ENCODE results near the gene GLE1. TPM values are rescaled to one million over a fixed set of nuclear protein-coding genes. Genes with fewer than 3 reads are reported as not detected.

The GLE1 gene
- total RNA-seq, 1 donor from 2014 or later, result 17.5 TPM

DNA sequence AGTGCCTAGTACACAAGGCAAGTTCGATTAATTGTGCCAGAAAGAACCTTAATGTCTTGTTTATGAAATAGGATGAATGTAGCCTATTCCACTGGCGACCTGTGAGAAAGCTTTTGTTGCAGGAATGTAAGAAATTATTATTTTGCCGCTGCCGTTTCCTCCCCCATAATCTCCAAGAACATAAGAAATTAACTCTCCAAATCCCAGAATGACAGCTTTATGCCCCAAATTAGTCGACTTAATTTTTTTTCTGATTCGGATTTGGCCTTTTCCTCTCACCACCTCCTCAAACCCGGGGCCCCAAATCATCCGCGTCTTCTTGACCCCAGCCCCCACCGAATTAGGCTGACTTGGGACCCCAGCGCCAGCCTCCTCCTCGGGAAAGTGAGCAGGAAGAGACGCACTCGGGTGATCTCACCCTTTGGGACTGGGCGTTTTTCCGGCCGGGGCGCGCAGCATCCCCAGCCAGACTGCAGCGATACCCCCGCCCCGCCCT is 47.2 kb downstream of the GLE1 start:
- no peaks in the 10 kb centered on the region for H3K27me3 Mint-ChIP-seq (ENCODE audit: low read depth, unreplicated experiment)
- peak overlapping the region; percentile 93 for H3K4me3 Mint-ChIP-seq (ENCODE audit: unreplicated experiment)
- no peaks in the 10 kb centered on the region for H3K36me3 Mint-ChIP-seq (ENCODE audit: low read depth, unreplicated experiment)
- peak overlapping the region; percentile 85 for H3K9ac ChIP-seq (ENCODE audit: low read length)
- H2AFZ ChIP-seq (ENCODE audit: low read depth, low read length), result peak overlapping the region; percentile 67
- peaks cover 39% of the 10 kb centered on the region for H4K20me1 ChIP-seq (ENCODE audit: insufficient read depth, low read length)
- DNase-seq (ENCODE audit: low read depth) (no peak), FAIRE-seq (no peak)
- H3K27ac Mint-ChIP-seq (ENCODE audit: unreplicated experiment), result peak overlapping the region; percentile 96
- peaks cover 43% of the 10 kb centered on the region for H3K79me2 ChIP-seq (ENCODE audit: insufficient read depth, low read length)
- peak overlapping the region; percentile 95 for H3K4me2 ChIP-seq (ENCODE audit: low read length)
- H3K27me3 ChIP-seq (ENCODE audit: insufficient read depth, low read length), result no peaks in the 10 kb centered on the region
- TF ChIP-seq, protein P1, sequence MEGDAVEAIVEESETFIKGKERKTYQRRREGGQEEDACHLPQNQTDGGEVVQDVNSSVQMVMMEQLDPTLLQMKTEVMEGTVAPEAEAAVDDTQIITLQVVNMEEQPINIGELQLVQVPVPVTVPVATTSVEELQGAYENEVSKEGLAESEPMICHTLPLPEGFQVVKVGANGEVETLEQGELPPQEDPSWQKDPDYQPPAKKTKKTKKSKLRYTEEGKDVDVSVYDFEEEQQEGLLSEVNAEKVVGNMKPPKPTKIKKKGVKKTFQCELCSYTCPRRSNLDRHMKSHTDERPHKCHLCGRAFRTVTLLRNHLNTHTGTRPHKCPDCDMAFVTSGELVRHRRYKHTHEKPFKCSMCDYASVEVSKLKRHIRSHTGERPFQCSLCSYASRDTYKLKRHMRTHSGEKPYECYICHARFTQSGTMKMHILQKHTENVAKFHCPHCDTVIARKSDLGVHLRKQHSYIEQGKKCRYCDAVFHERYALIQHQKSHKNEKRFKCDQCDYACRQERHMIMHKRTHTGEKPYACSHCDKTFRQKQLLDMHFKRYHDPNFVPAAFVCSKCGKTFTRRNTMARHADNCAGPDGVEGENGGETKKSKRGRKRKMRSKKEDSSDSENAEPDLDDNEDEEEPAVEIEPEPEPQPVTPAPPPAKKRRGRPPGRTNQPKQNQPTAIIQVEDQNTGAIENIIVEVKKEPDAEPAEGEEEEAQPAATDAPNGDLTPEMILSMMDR (IDR thresholded peaks at IDR 0.05; ENCODE audit: insufficient read depth, low read depth, low read length), result no peak
- no peak for TF ChIP-seq EZH2 (IDR thresholded peaks at IDR 0.05; ENCODE audit: insufficient read depth, low read length)
- peak overlapping the region; percentile 65 for H3K4me3 ChIP-seq (ENCODE audit: insufficient read depth, low read depth, low read length)
- H3K4me1 ChIP-seq (ENCODE audit: insufficient read depth, low read length), result peaks cover 47% of the 10 kb centered on the region
- H3K36me3 ChIP-seq (ENCODE audit: insufficient read depth, low read length), result no peaks in the 10 kb centered on the region
- no peaks in the 10 kb centered on the region for H3K9me3 Mint-ChIP-seq (ENCODE audit: unreplicated experiment)
- H3K4me1 Mint-ChIP-seq (ENCODE audit: low read depth, unreplicated experiment), result peaks cover 28% of the 10 kb centered on the region
- peak overlapping the region; percentile 80 for H3K27ac ChIP-seq (ENCODE audit: low read depth, low read length)
- no peaks in the 10 kb centered on the region for H3K9me3 ChIP-seq (ENCODE audit: insufficient read depth, low read depth, low read length)

DNA sequence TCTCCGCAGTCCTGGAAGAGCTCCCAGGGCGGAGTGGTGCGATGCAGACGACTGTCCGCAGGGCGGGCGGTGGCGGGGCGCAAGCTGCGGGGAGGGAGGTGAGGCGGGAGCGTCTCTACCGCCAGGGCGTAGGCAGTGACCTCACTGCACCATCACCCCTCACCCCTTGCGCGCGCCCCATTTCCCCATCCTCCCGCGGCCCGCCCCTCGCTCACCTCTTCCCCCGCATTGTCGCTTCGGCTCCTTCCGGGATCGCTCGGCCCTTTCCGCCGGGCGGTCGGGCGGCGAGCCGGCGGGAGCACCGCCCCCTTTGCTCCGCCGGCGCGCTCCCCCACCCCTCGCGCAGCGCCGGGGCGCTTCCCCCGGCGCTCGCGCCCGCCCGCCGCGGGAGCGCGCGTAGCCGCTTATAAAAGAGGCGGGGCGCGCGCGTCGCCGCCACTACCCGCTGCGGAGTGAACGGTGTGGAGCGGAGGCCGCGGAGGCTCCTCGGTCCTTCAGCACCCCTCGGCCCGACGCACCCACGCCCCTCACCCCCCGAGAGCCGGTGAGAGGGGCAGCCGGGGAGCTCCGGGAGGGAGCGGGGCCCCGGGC is 47.7 kb downstream of the GLE1 start, which contains the start of gene SPTAN1:
SPTAN1 (plus strand) TSS at position 435 of the 591 bp plus-strand sequence. CDS start 14,154 bp downstream, outside the sequence.
- no peaks in the 10 kb centered on the region for H3K9me3 ChIP-seq (ENCODE audit: insufficient read depth, low read depth, low read length)
- peak within 1 kb of the TSS; percentile 95 for H3K4me2 ChIP-seq (ENCODE audit: low read length)
- DNase-seq (ENCODE audit: low read depth), result peak; percentile 79
- H3K27ac Mint-ChIP-seq (ENCODE audit: unreplicated experiment), result peak within 1 kb of the TSS; percentile 96
- H3K4me1 ChIP-seq (ENCODE audit: insufficient read depth, low read length), result peaks cover 50% of the 10 kb centered on the region
- H3K4me3 Mint-ChIP-seq (ENCODE audit: unreplicated experiment), result peak within 1 kb of the TSS; percentile 93
- H3K27me3 Mint-ChIP-seq (ENCODE audit: low read depth, unreplicated experiment), result no peaks in the 10 kb centered on the region
- peaks cover 44% of the 10 kb centered on the region for H4K20me1 ChIP-seq (ENCODE audit: insufficient read depth, low read length)
- H3K9me3 Mint-ChIP-seq (ENCODE audit: unreplicated experiment), result no peaks in the 10 kb centered on the region
- H3K79me2 ChIP-seq (ENCODE audit: insufficient read depth, low read length), result peaks cover 48% of the 10 kb centered on the region
- no peak for FAIRE-seq
- H3K27me3 ChIP-seq (ENCODE audit: insufficient read depth, low read length), result no peaks in the 10 kb centered on the region
- peak within 1 kb of the TSS; percentile 80 for H3K27ac ChIP-seq (ENCODE audit: low read depth, low read length)
- no peaks in the 10 kb centered on the region for H3K36me3 ChIP-seq (ENCODE audit: insufficient read depth, low read length)
- TF ChIP-seq, protein P1 (IDR thresholded peaks at IDR 0.05; ENCODE audit: insufficient read depth, low read depth, low read length), result no peak
- no peak for TF ChIP-seq EZH2 (IDR thresholded peaks at IDR 0.05; ENCODE audit: insufficient read depth, low read length)
- peak within 1 kb of the TSS; percentile 67 for H2AFZ ChIP-seq (ENCODE audit: low read depth, low read length)
- H3K4me3 ChIP-seq (ENCODE audit: insufficient read depth, low read depth, low read length), result peak within 1 kb of the TSS; percentile 92
- no peaks in the 10 kb centered on the region for H3K36me3 Mint-ChIP-seq (ENCODE audit: low read depth, unreplicated experiment)
- H3K9ac ChIP-seq (ENCODE audit: low read length), result peak within 1 kb of the TSS; percentile 86
- H3K4me1 Mint-ChIP-seq (ENCODE audit: low read depth, unreplicated experiment), result peaks cover 34% of the 10 kb centered on the region

Data from astrocyte (in vitro differentiated cells and primary cell).